ACC112 (cell line): Measurements from ENCODE around the gene ATOX1.

Source experiments
- H2AFZ ChIP-seq: fragments of 200-600 bp; sonication (generic); one replicate; pipeline ENCODE4 v1.6.0; 2017; ENCODE audit warnings: antibody characterized with exemption, low read length; ENCODE audit not compliant: unreplicated experiment
- H3K27ac ChIP-seq: fragments of 200-600 bp; sonication (generic); 2 replicates; pipeline ENCODE4 v1.5.1; 2014; ENCODE audit warnings: low read depth, mild to moderate bottlenecking, antibody characterized with exemption, low read length, moderate library complexity
- H3K27me3 ChIP-seq: fragments of 200-600 bp; sonication (generic); 2 replicates; pipeline ENCODE4 v1.6.1; 2014; ENCODE audit warnings: mild to moderate bottlenecking, antibody characterized with exemption, low read length, moderate library complexity, mixed read lengths; ENCODE audit not compliant: insufficient read depth
- H3K36me3 ChIP-seq: fragments of 200-600 bp; sonication (generic); 2 replicates; pipeline ENCODE4 v1.6.1; 2016; ENCODE audit warnings: mild to moderate bottlenecking, antibody characterized with exemption, low read length, moderate library complexity, mixed read lengths; ENCODE audit not compliant: insufficient read depth
- H3K4me1 ChIP-seq: fragments of 200-600 bp; sonication (generic); one replicate; pipeline ENCODE4 v1.6.1; 2016; ENCODE audit warnings: low read length, mixed read lengths; ENCODE audit not compliant: insufficient read depth, unreplicated experiment, control insufficient read depth
- H3K4me3 ChIP-seq: fragments of 200-600 bp; sonication (generic); 2 replicates; pipeline ENCODE4 v1.5.1; 2014; ENCODE audit warnings: mild to moderate bottlenecking, low read depth, low read length
- H3K79me2 ChIP-seq: fragments of 200-600 bp; sonication (generic); one replicate; pipeline ENCODE4 v1.6.0; 2016; ENCODE audit warnings: low read length; ENCODE audit not compliant: control insufficient read depth, unreplicated experiment, insufficient read depth

ATOX1 gene

DNA sequence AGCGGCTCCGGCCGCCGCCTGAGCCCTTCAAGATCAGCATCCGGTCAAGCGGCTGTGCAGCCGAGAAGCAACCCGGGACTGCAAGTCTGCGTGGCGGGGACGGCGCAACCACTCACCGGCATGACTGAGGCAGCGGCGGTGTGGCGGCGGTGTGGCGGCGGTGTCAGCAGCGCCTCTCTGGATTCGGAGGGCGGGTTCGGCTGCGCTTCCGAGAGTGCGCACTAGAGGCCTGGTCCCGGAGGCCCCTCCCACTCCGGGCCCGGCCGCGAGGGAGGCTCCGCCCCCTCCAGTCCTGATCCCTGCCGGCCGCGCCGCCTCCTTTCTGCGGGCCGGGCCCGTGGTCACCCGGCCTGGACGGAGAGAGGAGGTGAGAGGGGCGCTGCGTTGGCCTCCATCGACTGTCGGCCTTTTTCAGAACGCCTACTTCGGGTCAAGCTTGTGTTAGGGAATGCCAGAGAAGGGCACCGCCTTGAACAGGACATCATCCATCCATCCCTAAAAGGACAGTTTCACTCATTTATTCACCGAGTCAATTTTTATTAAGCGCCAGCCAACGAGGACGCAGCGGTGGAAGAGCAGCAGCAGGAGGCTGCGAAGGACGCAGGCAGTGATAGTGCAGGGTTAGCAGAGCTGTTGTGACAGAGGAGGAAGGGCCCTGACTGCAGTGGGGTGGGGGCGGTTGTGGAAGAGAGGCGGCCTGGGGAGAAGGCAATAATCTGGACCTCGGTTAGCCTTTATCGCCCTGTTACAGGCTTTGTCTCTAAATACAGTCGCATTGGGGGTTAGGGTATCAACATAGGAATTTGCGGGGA is at the start of gene ATOX1:
TSS of gene ATOX1 (minus strand) at position 202 of the 812 bp plus-strand sequence. CDS start at position 122, 80 bp downstream.
- Histone ChIP-seq H3K79me2 (peaks cover 37% of the 10 kb centered on the region), H3K27ac (no peak within 1 kb of the TSS), H2AFZ (peak within 1 kb of the TSS; percentile 55), H3K27me3 (no peaks in the 10 kb centered on the region), H3K4me3 (peak within 1 kb of the TSS; percentile 97), H3K36me3 (no peaks in the 10 kb centered on the region), H3K4me1 (peaks cover 17% of the 10 kb centered on the region)

DNA sequence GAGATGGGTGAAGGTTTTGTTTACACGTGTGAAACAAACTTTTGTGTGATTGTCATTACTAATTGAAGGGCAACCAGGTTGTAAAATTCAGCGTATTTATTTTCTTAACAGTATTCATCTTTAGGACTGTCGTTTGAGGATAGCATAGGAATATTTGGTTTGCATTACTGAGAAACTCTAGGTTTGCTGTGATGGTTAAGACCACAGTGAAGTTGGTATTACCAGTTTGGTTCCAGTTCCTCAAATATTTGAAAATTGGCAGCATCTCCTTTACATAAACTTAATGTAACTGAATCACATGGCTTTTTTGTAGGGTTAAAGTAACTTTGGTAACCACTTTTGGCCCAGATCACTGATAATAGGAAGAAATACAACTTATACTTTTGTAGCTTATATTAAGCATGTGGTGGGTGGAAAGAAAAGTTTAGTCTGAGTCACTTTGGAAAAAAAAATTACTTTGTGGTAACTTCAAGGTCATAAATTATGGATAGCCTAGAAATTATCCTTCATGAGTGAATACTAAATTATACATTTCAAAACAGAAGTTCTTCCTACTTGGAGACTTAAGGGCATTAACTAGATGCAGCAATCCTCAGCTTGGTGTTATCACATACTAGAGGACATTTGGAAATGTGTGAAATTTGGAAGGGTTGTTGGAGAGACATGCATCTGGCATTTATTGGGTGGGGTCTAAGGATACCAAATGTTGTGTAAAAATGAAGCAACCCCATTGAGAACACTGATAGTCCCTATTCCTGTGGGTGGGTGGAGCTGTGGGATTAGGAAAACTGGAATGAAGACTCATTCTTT is 47.2 kb upstream of the ATOX1 start:
- Histone ChIP-seq H3K36me3 (peaks cover 55% of the 10 kb centered on the region), H3K27ac (peak overlapping the region; percentile 61), H3K4me1 (peaks cover 42% of the 10 kb centered on the region), H3K4me3 (no peak overlapping the region), H3K27me3 (no peaks in the 10 kb centered on the region), H3K79me2 (peaks cover 54% of the 10 kb centered on the region), H2AFZ (no peak overlapping the region)

- Histone ChIP-seq H3K27me3 (no peaks in the 10 kb centered on the region), H3K4me1 (peaks cover 28% of the 10 kb centered on the region), H2AFZ (no peak overlapping the region), H3K4me3 (no peak overlapping the region), H3K36me3 (peaks cover 57% of the 10 kb centered on the region), H3K27ac (no peak overlapping the region), H3K79me2 (peaks cover 57% of the 10 kb centered on the region)
Measured at GRCh38 chr5:151800532-151800931, 42.1 kb upstream of the ATOX1 start.

DNA sequence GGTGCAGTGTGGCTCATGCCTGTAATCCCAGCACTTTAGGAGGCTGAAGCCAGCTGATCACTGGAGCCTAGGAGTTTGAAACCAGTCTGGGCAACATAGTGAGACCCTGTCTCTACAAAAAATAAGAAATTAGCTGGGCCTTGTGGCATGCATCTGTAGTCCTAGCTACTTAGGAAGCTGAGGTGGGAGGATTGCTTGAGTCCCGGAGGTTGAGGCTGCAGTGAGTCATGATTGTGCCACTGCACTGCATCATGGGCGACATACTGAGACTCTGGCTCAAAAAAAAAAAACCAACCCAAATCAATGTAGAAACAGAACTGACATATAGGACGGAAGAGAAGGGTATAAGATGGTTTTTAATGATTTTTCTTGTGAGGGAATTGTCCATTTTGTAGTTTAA is 41.0 kb upstream of the ATOX1 start:
- no peak overlapping the region for H2AFZ ChIP-seq
- H3K36me3 ChIP-seq, result peaks cover 60% of the 10 kb centered on the region
- H3K79me2 ChIP-seq, result peaks cover 58% of the 10 kb centered on the region
- H3K4me3 ChIP-seq, result no peak overlapping the region
- no peaks in the 10 kb centered on the region for H3K27me3 ChIP-seq
- H3K4me1 ChIP-seq, result peaks cover 18% of the 10 kb centered on the region
- peak overlapping the region; percentile 34; the same call in 1 of the 2 replicates for H3K27ac ChIP-seq

DNA sequence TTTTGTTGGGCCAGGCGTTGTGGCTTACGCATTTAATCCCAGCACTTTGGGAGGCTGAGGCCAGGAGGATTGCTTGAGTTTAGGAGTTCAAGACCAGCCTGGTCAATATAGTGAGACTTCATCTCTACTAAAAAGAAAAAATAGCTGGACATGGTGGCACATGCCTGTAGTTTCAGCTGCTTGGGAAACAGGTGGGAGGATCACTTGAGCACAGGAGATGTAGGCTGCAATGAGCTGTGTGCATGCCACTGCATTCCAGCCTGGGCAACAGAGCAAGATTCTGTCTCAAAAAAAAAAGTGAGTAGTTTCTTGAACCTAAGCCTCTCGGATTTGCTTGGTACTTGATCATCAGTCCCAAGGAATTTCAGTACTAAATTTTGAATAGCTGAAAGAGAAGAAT is 40.2 kb upstream of the ATOX1 start:
- Histone ChIP-seq H2AFZ (no peak overlapping the region), H3K36me3 (peaks cover 61% of the 10 kb centered on the region), H3K79me2 (peaks cover 57% of the 10 kb centered on the region), H3K27ac (no peak overlapping the region), H3K4me1 (peaks cover 11% of the 10 kb centered on the region), H3K4me3 (no peak overlapping the region), H3K27me3 (no peaks in the 10 kb centered on the region)

- Histone ChIP-seq H3K27me3 (no peaks in the 10 kb centered on the region), H3K4me1 (peaks cover 11% of the 10 kb centered on the region), H3K79me2 (peaks cover 71% of the 10 kb centered on the region), H3K4me3 (no peak overlapping the region), H3K27ac (no peak overlapping the region), H3K36me3 (peaks cover 62% of the 10 kb centered on the region), H2AFZ (no peak overlapping the region)
Measured at GRCh38 chr5:151795426-151795825, 37.0 kb upstream of the ATOX1 start.

- peaks cover 60% of the 10 kb centered on the region for H3K36me3 ChIP-seq
Measured at GRCh38 chr5:151793358-151793757, 34.9 kb upstream of the ATOX1 start.

DNA sequence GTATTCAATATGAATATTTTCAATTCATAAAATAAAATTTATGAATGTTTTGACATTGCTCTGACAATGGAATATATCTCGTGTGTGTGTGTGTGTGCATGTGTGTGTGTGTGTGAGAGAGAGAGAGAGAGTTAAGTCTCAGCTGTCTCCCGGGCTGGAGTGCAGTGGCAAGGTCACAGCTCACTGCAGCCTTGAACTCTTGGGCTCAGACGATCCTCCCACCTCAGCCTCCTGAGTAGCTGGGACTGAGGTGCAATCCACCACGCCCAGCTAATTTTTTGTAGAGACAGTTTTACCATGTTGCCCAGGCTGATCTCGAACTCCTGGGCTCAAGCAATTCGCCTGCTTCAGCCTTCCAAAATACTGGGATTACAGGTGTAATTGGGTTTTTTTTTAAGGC is 29.4 kb upstream of the ATOX1 start:
- Histone ChIP-seq H3K36me3 (peaks cover 29% of the 10 kb centered on the region), H3K27ac (no peak overlapping the region)

More at GRCh38 chr5:151793358-151793757, 34.9 kb upstream of the ATOX1 start:
- peaks cover 74% of the 10 kb centered on the region for H3K79me2 ChIP-seq
- no peak overlapping the region for H2AFZ ChIP-seq
- H3K27ac ChIP-seq, result no peak overlapping the region
- H3K4me3 ChIP-seq, result no peak overlapping the region
- H3K27me3 ChIP-seq, result no peaks in the 10 kb centered on the region
- no peaks in the 10 kb centered on the region for H3K4me1 ChIP-seq

GRCh38 chr5:151786468-151786867 is 28.0 kb upstream of the ATOX1 start:
- H3K4me1 ChIP-seq, result peaks cover 21% of the 10 kb centered on the region
- no peak overlapping the region for H2AFZ ChIP-seq
- peaks cover 23% of the 10 kb centered on the region for H3K36me3 ChIP-seq
- H3K4me3 ChIP-seq, result no peak overlapping the region
- H3K79me2 ChIP-seq, result peaks cover 90% of the 10 kb centered on the region
- no peaks in the 10 kb centered on the region for H3K27me3 ChIP-seq
- H3K27ac ChIP-seq, result no peak overlapping the region

More for the DNA sequence above, 29.4 kb upstream of the ATOX1 start:
- H3K27me3 ChIP-seq, result no peaks in the 10 kb centered on the region
- no peak overlapping the region for H2AFZ ChIP-seq
- H3K4me1 ChIP-seq, result peaks cover 9% of the 10 kb centered on the region
- no peak overlapping the region for H3K4me3 ChIP-seq
- peaks cover 89% of the 10 kb centered on the region for H3K79me2 ChIP-seq

DNA sequence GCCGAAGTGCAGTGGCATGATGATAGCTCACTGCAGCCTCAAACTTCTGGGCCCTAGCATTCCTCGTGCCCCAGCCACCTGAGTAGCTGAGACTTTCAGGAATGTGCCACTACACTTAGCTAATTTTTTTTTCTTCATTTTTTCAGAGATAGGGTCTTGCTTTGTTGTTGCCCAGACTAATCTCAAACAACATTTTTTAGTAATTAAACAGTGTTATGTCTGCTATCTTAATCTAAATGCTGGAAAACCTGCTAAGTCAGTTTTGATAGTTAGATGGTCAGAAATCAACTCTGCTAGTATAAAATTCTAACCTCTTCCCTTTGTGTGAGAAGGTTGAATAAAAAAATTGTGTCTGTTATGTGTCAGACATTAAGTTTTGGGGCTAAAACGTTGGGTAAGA is 25.7 kb upstream of the ATOX1 start:
- H3K27ac ChIP-seq, result no peak overlapping the region

More for the DNA sequence above, 25.7 kb upstream of the ATOX1 start:
- Histone ChIP-seq H3K79me2 (peaks cover 97% of the 10 kb centered on the region), H3K27me3 (no peaks in the 10 kb centered on the region), H2AFZ (no peak overlapping the region), H3K36me3 (peaks cover 3% of the 10 kb centered on the region; the same call in 1 of the 2 replicates), H3K4me3 (no peak overlapping the region), H3K4me1 (peaks cover 33% of the 10 kb centered on the region)
